Parathyroid adenoma (tissue), 2 donors: ENCODE results near the gene TGM5.
"Not testable (repeated sequence)": the region's sequence is repeated elsewhere in the genome, so short reads cannot be mapped to it uniquely, and the experiment has no call there.

ENCODE experiments used
- H2AFZ ChIP-seq: fragments of 300-600 bp; sonication (generic); one replicate; pipeline ENCODE4 v1.7.0; 2017; ENCODE audit warnings: antibody characterized with exemption, mild to moderate bottlenecking
- H3K27ac ChIP-seq: fragments of 300-600 bp; sonication (generic); one replicate; pipeline ENCODE4 v1.7.0; 2017
- H3K27me3 ChIP-seq: fragments of 300-600 bp; sonication (generic); one replicate; pipeline ENCODE4 v1.7.0; 2017; ENCODE audit warnings: low read length; ENCODE audit not compliant: control insufficient read depth, insufficient read depth
- H3K36me3 ChIP-seq: fragments of 300-600 bp; sonication (generic); one replicate; pipeline ENCODE4 v1.7.0; 2017; ENCODE audit warnings: low read length; ENCODE audit not compliant: control insufficient read depth, insufficient read depth
- H3K4me1 ChIP-seq: fragments of 300-600 bp; sonication (generic); one replicate; pipeline ENCODE4 v1.7.0; 2017; ENCODE audit warnings: control low read depth
- H3K4me2 ChIP-seq: fragments of 300-600 bp; sonication (generic); one replicate; pipeline ENCODE4 v1.7.0; 2017; ENCODE audit warnings: low read length
- H3K4me3 ChIP-seq: fragments of 300-600 bp; sonication (generic); one replicate; pipeline ENCODE4 v1.7.0; 2017; ENCODE audit warnings: low read depth, low read length
- H3K79me2 ChIP-seq: fragments of 300-600 bp; sonication (generic); one replicate; pipeline ENCODE4 v1.7.0; 2017; ENCODE audit warnings: control low read depth
- H3K9ac ChIP-seq: fragments of 300-600 bp; sonication (generic); one replicate; pipeline ENCODE4 v1.7.0; 2017; ENCODE audit warnings: mild to moderate bottlenecking
- H3K9me3 ChIP-seq: fragments of 300-600 bp; sonication (generic); one replicate; pipeline ENCODE4 v1.7.0; 2017; ENCODE audit warnings: low read length; ENCODE audit not compliant: control insufficient read depth
- CTCF ChIP-seq: fragments of 300-600 bp; sonication (generic); IDR thresholded peaks from one replicate; pipeline ENCODE4 v1.7.0; 2017; ENCODE audit warnings: antibody characterized with exemption, mild to moderate bottlenecking
- donor health status: primary hyperparathyroidism.

Gene TGM5

GRCh38 chr15:43199945-43200488 is 66.7 kb downstream of the TGM5 start:
- Histone ChIP-seq H3K36me3 (no peaks in the 10 kb centered on the region), H3K9me3 (no peaks in the 10 kb centered on the region), H3K9ac (no peak overlapping the region), H3K27ac (no peak overlapping the region), H3K27me3 (no peaks in the 10 kb centered on the region), H3K4me2 (no peak overlapping the region), H2AFZ (no peak overlapping the region), H3K4me3 (no peak overlapping the region), H3K79me2 (no peaks in the 10 kb centered on the region), H3K4me1 (no peaks in the 10 kb centered on the region)
- no peak for TF ChIP-seq CTCF

GRCh38 chr15:43198992-43199391 is 67.7 kb downstream of the TGM5 start:
- no peak overlapping the region for H3K4me3 ChIP-seq

GRCh38 chr15:43198556-43198955 is 68.2 kb downstream of the TGM5 start:
- H3K9me3 ChIP-seq, H3K9ac ChIP-seq, H3K79me2 ChIP-seq, H3K4me2 ChIP-seq, H3K36me3 ChIP-seq, H3K27ac ChIP-seq, H3K4me1 ChIP-seq, H2AFZ ChIP-seq, H3K27me3 ChIP-seq, H3K4me3 ChIP-seq: not testable (repeated sequence)

More at GRCh38 chr15:43198992-43199391, 67.7 kb downstream of the TGM5 start:
- no peak overlapping the region for H3K27ac ChIP-seq
- no peak overlapping the region for H3K9ac ChIP-seq
- H3K9me3 ChIP-seq = no peaks in the 10 kb centered on the region
- H3K4me1 ChIP-seq = no peaks in the 10 kb centered on the region
- no peak for TF ChIP-seq CTCF
- no peaks in the 10 kb centered on the region for H3K36me3 ChIP-seq
- no peaks in the 10 kb centered on the region for H3K79me2 ChIP-seq
- no peak overlapping the region for H3K4me2 ChIP-seq
- H2AFZ ChIP-seq = no peak overlapping the region
- H3K27me3 ChIP-seq = no peaks in the 10 kb centered on the region

GRCh38 chr15:43197773-43198172 is 69.0 kb downstream of the TGM5 start:
- H3K4me2 ChIP-seq, H3K27me3 ChIP-seq, H2AFZ ChIP-seq, H3K9ac ChIP-seq, H3K27ac ChIP-seq, H3K4me1 ChIP-seq, H3K9me3 ChIP-seq, H3K4me3 ChIP-seq, H3K36me3 ChIP-seq, H3K79me2 ChIP-seq: not testable (repeated sequence)

DNA sequence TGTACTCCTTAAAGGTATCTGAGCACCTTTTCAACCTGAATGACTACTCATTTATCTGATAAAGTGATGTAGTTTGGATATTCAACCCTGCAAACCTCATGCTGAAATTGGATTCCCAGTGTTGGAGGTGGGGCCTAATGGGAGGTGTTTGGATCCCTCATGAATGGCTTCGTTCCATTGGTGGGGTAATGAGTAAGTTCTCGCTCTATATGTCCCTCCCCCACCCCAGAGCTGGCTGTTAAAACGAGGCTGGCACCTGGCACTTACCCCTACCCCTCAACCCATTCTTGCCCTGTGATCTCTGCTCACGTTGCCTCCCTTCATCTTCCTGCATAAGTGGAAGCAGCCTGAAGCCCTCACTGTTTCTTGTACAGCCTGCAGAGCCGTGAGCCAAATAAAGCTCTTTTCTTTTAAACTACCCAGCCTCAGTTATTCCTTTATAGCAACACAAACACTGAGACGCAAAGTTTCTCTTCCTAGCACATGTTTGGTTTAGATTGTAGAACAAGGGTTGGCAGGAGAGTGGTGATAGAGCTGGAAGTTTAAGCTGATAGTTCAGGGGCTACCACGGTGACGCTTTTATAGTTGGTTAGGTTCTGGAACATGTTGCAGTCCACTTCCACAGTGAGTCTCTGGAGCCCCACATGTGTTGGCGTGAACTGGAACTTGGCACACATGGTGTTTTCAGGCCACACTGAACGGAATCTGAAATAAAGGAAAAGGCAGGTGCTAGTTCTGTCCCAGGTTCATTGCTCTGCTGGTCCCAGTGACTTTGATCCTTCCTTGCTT is 69.8 kb downstream of the TGM5 start:
- Histone ChIP-seq H3K4me1 (no peaks in the 10 kb centered on the region), H3K27me3 (no peaks in the 10 kb centered on the region), H3K9me3 (no peaks in the 10 kb centered on the region), H2AFZ (no peak overlapping the region), H3K4me2 (no peak overlapping the region), H3K4me3 (no peak overlapping the region), H3K79me2 (no peaks in the 10 kb centered on the region), H3K36me3 (no peaks in the 10 kb centered on the region), H3K9ac (no peak overlapping the region), H3K27ac (no peak overlapping the region)
- TF ChIP-seq CTCF = no peak
